Gastroesophageal sphincter (tissue), 3 donors: Measurements from ENCODE around the gene CLDN15.

Source experiments
- CTCF ChIP-seq, 4 experiments: fragments of 200-600 bp in 2 of 4; fragments of 450-650 bp in 2 of 4; sonication (generic) in 1 of 4; IDR thresholded peaks; one replicate each; pipeline ENCODE4 v1.5.1; 2017 to 2019; ENCODE audit warnings: antibody characterized with exemption in 4 of 4, mild to moderate bottlenecking in 2 of 4, moderate library complexity in 2 of 4
- EP300 ChIP-seq: sonication (generic); formaldehyde crosslinking; IDR thresholded peaks from one replicate; pipeline ENCODE4 v1.6.1; 2017; ENCODE audit warnings: antibody characterized with exemption, mild to moderate bottlenecking
- POLR2A ChIP-seq, 2 donors: fragments of 450-650 bp; IDR thresholded peaks; one replicate each; pipeline ENCODE4 v1.6.1; 2017; ENCODE audit warnings: antibody characterized with exemption in 2 of 2, mild to moderate bottlenecking in 2 of 2, moderate library complexity in 1 of 2
- POLR2AphosphoS5 ChIP-seq: sonication (generic); formaldehyde crosslinking; IDR thresholded peaks from one replicate; pipeline ENCODE4 v1.6.1; 2017; ENCODE audit warnings: antibody characterized with exemption

- TF ChIP-seq CTCF (IDR thresholded peaks at IDR 0.05) (no peak), EP300 (no peak), POLR2A (IDR thresholded peaks at IDR 0.05) (no peak), POLR2AphosphoS5 (no peak)
Observed at GRCh38 chr7:101195884-101196283, 41.7 kb downstream of the CLDN15 start.
